GM19043 (cell line): ENCODE data around the gene PPP2R5C.
"Not testable (repeated sequence)": the region's sequence is repeated elsewhere in the genome, so short reads cannot be mapped to it uniquely, and the experiment has no call there.

Experiments used
- ATAC-seq: cut with Tn5 transposase; IDR thresholded peaks from one replicate; pipeline ENCODE4 v1.9.1; 2021; ENCODE audit warnings: low read depth; ENCODE audit not compliant: unreplicated experiment

PPP2R5C gene

DNA sequence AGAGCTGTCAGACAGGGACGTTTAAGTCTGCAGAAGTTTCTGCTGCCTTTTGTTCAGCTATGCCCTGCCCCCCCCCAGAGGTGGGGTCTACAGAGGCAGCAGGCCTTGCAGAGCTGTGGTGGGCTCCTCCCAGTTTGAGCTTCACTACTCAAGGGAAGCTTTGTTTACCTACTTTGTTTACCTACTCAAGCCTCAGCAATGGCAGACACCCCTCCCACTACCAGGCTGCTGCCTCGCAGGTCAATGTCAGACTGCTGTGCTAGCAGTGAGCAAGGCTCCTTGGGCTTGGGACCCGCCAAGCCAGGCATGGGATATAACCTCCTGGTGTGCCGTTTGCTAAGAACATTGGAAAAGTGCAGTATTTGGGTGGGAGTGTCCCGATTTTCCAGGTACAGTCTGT, 11.8 kb upstream of the PPP2R5C start:
- ATAC-seq = not testable (repeated sequence)

DNA sequence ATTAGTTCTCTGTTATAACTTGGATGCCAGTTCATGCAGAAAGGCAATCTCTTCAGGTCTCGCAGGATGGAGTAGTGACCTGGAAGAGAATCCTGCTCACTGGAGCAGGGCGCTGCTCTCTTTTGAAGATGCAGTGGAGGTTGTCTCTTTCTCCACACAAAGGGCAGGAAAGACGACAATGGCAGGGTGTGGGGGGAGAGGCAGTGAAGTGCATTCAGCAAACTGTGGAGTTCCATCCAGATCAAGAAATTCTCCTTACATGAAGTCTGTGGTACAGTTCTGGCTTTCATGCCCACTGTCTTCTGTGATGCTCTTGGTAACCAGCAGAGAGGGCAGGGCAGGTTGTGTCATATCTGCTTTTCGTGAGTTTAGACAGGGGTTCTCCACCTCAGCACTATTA, 6.6 kb upstream of the PPP2R5C start:
- ATAC-seq = no peak

DNA sequence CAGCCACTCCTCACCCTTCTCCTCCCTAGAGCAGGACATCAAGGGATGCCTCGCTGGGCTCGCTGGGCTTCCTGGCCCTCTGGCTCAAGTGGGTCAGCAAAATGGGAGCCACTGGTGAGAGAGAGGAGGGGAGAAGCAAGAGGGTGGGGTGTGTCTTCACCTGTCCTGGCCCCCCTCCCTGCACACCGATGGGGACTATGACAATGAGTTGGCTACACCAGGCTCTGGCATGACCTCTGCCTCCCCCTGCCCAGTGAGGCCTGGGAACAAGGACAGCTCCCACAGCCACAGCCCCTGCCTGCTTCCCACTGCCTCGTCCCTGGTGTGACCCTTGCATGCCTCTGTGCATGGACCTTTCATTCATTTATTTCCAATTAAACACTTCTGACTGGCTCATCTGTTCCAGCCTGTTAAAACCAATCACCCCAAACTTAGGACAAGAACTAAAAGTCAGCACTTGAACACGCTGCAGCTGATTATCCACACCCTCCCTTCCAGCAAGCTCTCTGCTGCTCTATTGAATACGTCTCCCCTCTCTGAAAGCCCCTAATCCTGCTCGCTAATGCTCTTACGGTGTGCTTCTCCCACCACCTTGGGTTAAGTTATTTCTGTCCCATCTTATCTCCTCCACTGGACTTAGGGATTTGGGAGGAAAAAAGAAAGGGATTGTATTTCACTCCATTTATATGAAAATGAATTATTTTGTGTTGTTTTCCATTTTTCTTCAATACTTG, 5.8 kb upstream of the PPP2R5C start:
- no peak for ATAC-seq

DNA sequence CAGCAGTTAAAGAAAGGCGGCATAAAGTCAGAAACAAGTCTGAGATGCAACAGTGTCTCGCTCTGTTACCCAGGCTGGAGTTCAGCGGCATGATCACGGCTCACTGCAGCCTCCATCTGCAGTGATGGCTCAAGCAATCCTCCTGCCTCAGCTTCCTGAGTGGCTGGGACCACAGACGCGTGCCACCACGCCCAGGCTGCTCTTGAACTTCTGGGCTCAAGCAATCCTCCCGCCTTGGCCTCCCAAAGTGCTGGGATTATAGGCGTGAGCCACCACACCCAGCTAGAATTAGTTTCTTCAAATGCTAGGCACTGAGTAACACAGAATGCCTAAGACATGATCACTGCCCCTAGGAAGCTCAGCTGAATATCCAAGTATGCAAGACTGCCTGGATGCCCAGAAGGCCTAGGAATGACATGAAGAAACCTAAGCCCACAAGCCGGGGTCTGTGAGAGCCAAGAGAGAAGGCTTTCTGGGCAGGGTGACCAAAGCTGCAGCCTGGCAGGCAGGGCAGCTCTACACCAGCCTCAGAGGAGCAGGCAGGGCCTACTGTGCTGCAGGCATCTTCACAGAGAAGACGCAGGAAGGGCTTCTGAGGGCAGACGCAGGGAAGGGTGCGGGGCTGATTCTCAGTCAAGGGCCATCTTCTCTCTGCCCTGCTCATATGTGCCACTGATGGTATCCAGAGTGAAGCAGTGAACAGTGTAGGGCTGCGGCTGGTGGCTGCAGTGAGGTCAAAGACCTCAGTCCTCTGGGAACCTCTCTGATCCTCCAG, 4.3 kb upstream of the PPP2R5C start:
- ATAC-seq = no peak

DNA sequence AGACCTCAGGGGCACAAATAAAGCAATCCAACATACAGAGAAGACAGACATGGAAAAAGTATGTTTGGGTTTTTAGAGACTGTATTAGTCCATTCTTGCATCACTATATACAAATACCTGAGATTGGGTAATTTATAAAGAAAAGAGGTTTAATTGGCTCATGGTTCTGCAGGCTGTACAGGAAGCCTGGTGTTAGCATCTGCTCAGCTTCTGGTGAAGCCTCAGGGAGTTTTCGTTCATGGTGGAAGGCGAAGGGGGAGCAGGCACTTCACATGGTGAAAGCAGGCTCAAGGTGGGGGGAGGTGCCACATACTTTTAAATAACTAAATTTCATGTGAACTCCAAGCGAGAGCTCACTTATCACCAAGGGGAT, 3.7 kb upstream of the PPP2R5C start:
- no peak for ATAC-seq

DNA sequence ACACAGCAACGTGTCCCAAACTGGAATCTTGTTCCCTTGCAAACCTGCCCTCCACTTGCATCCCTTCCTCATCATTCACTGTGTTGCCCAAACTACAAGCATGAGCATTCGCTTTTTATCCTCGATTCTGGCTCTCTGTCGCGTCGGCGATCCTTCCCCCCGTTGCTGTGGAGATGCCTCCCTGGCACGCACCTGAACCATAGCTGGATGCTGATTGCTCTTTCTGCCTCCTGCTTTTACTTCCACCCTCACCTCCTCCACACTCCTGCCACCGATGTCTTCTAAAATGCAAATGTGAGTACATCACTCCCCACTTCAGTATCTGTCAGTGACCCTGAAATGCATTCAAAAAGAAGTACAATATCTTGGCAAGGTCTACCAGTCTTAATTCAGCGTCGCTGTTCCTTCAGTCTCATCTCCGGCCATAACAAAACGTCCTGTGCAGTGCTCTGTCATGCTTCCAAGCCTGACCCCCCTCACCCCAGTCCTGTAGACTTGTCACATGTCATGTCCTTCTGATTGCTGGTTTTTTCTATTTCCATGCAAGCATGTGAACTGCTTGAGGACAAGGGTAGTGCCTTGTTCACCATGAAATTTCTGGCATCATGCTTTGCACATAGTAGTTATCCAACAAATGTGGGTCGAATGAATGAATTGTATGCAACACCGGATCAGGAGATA, 2.5 kb upstream of the PPP2R5C start:
- ATAC-seq = no peak

DNA sequence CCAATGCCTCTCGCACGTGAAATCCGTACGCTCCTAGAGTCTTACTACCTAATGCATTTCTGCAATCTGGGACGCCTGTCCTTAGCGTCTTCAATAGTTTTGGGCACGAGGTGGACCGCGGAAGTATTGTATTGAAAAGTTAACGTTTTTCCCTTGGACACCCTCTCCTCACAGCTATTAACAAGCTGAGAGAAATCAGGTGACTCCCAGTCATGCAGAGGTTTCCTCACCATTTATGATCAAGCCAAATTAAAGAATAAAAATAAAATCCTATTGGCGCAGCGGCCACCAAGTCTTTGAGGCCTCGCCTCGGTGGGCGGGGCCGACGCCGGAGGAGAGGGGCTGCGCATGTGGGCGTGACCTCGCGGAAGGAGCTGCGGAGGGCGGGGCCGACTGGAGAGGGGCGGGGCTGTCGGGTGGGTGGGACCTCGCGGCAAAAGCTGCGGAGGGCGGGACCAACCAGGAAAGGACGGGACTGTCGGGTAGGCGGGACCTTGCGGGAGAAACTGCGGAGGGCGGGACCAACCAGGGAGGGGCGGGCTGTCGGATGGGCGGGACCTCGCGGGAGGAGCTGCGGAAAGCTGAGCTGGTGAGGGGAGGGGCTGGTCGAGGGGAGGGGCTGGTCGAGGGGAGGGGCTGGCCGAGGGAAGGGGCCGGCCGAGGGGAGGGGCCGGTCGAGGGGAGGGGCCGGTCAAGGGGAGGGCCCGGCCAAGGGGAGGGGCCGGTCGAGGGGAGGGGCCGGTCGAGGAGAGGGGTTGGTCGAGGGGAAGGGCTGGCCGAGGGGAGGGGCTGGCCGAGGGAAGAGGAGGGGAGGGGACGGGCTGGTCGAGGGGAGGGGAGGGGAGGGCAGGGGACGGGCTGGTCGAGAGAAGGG, 1.1 kb upstream of the PPP2R5C start:
- peak; percentile 61 for ATAC-seq

DNA sequence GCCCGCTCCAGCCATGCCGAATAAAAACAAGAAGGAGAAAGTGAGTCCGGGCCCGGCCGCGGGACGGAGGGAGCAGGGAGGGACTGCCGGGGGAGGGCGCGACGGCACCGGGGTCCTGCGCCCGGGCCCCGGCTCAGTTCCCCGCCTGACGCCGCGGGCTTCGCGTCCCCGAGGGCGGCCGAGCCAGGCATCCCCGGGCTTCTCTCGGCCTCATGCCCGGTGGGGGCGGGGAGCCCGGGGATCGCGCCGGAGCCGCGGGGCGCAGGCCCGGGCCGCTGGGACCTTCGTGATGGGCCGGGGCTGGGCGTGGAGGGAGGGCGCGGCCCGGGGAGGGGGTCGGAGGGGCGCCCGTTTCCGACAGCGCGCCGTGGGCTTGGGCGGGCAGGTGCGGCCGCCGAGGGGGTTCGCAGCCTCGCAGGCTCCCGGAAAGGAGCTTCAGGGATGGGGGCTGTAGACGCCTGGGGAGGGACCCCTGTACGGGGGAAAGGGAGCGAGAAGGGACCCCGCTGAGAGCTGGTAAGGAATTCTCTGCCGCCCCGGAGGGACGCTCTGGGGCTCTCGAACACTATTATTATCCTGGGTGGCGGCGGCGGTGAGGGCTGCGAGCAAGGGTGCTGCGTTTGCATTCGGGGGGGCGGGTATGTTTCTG, 496 bp downstream of the PPP2R5C start:
- ATAC-seq = peak; percentile 13

DNA sequence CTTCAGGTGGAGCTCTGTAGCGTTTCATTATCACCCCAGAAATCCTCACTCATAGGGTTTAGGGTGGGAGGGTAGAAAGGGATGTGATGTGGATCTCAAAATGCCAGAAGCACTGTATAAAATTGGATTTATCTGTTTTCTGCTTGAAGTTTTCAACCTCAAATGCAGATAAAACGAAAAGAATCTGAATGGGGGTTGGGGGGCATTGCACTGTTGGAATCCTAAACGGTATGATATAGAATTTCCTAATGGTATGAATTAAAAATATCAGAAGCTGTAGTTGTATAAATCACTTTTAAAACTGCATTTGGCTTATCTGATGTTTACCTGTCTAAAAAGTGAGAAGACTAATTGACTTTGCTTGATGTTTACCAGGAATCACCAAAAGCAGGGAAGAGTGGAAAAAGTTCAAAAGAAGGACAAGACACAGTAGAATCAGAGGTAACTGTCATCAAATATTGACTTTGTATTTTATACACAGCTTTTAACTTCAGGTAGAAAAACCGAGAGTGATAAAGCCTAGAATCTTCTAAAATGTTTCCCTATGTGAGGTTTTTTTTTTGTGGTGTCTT, 1.1 kb downstream of the PPP2R5C start:
- ATAC-seq = no peak

DNA sequence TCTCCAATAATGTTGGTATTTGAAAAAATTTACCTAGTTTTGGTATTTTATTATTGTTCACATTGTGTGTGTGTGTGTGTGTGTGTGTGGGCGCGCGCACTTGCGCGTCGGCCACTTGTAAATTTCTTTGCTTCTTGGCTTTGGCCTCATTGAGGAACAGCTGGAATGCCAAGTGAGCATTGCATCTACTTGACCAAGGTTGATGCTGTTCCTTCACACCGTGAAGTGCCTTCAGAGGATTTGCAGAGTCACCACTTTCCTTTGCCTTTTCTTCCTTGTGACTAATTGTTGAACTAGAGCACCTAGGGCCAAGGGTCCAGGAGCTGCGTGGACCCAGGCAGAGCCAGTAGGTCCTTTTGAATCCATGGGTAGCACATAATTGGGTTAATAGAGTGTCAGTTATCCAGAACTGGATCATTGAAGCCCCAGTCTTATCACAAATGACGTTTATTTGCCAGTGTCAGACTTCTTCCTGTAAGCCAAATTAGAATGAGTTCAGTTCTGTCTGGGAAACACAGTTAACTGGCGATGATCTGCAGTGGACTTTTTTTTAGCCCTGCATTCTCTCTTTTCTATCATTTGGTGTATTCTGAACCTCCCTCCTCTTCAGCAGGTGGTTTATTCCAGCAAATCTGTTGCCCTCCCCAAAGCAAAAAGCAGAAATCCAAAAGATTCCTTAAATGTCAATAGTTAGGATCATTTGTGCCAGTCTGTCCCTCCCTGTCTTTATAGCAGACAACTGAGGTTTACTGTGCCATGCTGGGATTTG, 2.6 kb downstream of the PPP2R5C start:
- ATAC-seq = no peak

DNA sequence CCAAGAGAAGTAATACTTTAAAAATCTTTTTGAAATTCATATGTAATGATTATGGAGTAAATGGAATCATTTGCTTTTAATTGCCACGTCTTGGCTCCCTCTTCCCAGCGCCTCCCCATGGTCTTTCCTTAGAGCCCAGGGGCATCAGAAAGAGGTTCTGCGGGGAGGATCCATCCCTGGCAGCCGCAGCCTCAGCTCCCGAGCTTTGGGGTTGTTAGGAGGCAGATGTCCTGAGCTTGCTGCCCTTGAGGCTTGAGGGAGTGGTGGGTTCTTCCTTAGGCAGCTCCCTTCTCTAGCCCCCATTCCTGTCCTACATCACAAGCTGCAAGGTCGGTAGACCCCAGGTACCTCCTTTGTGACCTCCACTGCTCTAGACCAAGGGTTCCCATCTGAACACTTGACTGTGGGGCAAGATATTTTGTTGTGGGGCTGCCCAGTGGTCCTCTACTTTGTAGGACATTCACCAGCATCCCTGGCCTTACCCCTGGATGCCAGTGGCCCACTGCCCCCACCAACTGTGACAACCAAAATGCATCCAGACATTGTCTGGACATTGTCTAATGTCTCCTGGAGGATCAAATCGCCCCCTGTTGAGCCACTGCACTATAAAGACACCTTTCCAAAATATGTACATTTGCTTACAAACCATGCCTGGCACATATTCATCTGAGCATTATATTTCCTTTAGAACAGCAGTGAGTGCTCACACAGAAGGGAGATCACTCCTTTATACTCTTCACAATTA, 6.3 kb downstream of the PPP2R5C start:
- ATAC-seq = no peak

DNA sequence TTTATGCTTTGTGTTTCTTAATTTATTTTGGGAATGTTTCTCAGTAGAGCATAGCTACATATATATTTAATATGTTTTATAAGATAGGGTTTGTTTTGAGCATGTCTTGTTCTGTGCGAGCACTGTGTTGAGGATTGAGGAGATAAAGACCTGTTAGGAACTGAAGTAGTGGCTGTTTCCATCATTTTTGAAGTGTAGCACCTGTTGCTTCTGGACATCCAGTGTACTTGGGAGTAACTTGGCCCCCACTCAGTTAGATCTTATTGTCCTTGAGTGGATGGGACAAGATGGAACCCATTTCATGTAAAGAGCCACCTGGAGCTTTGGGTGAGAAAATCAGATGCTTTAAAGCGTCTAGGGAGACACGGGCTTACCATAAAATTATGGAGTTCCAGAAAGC, 8.7 kb downstream of the PPP2R5C start:
- no peak for ATAC-seq

DNA sequence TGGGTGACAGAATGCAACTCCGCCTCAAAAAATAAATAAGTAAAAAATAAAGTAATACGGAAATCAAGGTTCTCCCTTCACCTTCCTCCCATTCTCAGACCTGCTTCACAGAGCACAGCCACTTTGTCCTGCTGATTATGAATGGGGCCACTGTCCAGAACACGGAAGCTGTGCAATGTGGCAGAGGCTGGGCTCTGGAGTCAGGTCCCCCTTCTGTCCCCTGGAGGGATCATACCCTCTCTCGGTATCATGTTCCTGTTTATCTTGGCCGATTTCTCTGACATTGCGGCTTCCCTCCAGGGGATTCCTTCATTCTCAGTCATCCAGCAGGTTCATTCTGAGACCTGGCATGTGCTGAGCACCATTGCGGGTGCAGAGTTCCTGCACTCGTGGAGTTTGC, 11.3 kb downstream of the PPP2R5C start:
- ATAC-seq = no peak

DNA sequence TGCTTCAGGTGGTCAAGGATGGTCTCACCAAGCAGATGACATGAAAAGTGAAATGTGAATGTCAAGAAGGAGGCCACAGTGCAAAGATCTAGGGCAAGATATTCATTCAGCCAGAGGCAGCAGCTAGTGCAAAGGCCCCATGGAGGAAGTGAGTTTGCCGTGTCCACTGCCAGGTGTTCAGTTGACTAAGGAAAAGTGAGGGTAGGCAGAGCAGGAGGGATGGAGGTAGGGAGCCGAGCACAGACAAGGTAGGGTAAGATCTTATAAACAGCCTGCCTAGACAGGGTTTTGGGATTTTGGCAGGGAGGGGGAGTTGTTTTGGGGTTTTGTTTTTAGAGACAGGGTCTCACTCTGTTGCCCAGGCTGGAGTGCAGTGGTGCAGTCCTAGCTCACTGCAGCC, 11.9 kb downstream of the PPP2R5C start:
- ATAC-seq = no peak

DNA sequence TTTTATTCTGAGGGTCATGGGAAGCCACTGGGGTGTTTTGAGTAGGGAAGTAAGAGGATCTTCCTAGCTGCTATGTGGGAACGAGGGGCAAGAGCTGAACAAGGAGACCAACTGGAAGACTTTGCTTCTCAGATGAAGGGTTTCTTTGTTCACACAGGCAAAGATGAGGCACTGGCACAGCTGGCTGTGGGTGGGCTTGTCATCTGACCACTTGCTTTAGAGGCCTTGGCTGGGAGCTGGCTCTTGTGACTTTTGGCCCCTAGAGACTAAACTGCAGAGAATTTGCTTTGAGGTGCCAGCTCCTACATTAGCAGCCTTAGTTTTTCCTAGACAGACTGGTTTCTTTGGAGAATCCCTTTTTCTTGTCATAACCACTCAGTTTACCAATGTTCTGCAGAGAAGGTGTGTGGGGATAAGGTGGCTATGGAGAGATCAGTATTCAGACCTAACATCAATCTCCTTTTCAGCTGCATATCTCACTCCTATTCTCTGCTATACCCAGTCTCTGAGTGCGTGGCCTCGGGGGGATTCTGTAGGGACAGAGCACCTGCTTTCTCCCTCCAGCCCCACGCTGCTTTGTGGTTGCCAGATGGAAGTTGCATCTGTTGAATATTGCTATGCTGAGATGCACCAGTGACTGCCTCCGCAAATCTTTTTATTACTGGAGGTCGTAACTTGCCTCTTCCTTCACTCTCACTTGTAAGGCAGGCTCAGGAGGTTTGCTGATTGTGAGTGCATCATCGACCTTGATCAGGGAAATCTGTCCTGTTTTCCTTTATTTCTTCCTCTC, 12.7 kb downstream of the PPP2R5C start:
- ATAC-seq = no peak

DNA sequence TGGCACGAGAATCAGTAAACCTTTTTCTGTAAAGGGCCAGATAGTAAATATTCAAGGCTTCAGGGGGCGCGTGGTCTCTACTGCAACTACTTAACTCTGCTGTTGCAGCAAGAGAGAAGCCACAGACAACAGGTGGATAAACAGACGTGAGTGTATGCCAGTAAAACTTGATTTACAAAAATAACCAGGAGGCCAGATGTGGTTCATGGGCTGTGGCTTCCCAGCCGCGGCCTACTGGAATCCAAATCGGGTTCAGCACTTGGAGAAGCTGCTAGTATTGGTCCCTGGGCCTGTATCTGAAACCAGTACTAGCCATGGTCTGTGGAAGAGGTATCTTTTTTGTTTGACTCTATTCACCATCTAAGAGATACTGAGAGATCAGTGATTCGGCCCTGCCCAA, 13.3 kb downstream of the PPP2R5C start:
- ATAC-seq = no peak

DNA sequence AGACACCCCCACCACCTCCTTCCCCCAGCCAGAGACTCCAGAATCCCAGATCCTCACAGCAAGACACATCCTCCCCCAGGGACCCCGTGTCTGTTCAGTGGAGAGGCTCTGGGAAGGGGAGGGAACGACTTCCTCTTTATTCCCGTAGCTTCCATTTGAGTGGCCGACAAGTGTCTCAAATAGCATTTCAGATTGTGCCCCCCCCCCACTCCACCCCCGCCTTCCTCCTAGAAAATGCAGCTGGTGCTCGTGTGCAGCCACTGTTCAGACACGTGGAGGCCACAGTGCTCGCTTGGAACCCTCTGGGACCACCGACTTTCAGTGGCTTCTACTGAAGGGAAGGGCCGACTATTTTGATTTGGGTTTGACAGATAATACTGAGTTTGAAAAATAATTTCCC, 14.3 kb downstream of the PPP2R5C start:
- ATAC-seq = no peak

DNA sequence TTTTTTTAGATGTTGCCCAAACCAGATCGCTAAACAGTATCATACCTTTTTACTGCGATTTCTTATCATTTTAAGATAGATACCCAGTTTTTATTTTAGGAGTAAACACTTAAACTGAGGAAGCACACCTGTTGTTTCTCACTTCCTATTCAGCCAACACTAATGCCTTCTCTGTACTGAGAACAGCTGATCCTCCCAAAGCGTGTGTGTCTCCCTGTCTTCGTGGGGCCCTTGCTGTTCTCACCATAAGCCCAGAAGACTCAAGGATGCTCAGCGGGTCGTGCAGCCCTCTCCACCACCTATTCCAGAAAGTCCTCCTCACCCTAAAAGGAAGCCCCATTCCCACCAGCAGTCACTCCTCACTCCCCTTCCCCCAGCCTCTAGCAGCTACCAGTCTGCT, 14.8 kb downstream of the PPP2R5C start:
- no peak for ATAC-seq
